CD4-positive, alpha-beta T cell treated with Interleukin-21 for 1 hour (primary cell): ENCODE data around the gene TDRD7.

Source experiments
- DNase-seq: peaks from one replicate; pipeline ENCODE4 v3.0.0-alpha.2; 2020

TDRD7 gene

DNA sequence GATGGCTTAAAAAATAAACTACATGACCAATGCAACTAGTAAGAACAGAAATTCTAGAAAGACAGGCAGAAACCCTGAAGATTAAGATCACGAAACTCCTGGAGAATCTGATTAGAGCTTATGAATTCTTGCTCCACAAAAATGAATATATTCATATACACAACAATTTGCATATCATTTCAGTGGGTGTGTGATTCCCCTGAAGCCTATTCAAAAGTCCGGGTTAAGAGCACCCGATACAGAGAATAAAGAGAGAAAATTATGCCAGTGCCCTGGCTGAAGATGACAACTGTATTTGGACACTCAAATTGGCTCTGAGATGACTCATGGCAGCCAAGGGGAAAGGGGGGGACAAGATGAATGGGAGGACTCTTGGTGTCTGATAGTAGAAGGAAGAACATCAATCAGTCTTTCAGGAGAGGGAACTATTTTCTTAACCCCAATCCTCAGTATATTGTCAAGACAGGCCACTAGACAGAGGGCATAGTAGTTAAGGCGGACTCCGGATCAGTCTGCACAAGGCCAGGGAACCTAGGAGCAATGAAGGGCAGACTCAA lies 95.6 kb downstream of the TDRD7 start:
- no peak for DNase-seq

DNA sequence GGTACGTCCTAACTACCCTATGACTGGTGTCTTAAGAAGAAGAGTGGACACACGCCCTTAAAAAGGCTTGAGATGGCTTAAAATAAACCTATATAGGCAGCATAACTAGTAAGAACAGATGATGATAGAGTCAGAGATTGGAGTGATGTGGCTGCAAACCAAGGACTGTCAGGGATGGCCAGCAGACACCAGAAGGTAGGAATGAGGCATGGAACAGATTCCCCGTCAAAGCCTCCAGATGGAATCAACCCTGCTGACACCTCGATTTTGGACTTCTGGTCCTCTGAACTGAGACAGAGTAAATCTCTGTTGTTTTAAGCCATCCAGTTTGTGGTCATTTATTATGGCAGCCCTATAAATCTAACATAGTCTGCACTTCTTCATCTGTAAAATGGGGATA lies 97.0 kb downstream of the TDRD7 start:
- DNase-seq, result no peak

DNA sequence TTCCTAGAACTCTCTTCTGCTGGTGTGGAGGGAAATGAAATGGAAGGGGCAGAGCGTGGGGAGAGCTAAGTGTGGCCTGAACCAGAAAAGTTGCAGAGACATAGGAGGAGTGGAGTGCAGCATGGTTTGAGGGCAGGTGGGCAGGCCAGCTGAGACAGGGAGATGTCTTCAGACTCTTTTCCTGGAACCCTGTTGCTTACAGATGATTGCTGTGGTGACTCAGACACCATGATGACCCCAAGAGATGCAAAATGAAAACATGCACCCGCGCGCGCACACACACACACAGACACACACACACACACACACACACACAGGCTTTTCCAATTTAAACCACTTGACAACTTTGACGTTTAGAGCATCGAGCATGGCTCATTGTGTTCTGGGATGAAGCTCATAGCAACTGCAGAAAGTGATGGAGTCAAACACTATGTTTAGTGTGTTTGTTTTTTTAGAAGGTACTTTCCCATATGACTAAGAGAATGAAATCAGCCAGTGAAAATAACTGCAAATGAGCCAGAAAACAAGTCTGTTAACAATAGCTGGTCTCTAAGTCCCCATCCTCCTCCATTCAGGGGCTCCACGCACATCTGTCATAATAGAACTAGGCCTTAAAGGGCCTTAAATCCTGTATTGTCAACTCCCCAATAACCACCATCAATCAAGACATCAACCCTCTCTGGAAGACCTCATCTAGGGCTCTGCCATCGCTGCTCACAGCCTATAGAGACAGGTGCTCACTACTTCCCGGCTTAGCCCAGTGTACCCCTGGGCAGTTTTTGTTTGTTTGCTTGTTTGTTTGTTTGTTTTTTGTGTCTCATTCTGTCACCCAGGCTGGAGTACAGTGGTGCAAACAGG lies 99.1 kb downstream of the TDRD7 start:
- no peak for DNase-seq

DNA sequence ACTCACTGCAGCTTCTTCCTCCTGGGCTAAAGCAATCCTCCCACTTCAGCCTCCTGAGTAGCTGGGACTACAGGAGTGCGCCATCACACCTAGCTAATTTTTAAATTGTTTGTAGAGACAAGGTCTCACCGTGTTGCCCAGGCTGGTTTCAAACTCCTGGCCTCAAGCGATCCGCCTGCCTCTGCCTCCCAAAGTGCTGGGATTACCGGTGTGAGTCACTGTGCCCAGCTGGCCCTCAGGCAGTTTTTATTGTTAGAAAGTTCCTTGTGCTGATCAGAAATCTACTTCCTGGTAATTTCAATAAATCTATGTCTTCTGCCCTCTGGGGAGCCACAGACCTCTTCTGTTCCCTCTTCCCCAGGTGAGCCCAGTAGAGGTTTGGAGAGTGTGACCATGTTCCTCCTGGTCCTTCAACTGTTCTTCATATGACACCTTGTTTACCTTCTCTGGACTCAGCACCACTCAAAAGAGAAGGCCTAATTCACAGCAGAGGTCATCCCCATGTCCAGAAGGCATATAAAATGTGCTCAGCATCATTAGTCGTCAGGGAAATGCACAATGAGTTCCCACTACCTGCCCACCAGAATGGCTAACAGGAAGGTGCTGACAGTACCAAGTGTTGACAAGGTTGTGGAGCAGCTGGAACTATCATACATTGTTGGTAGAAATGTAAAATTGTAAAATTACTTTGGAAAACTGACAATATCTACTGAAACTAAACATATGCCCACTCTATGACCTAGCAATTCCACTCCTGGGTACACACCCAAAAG lies 99.9 kb downstream of the TDRD7 start:
- no peak for DNase-seq

DNA sequence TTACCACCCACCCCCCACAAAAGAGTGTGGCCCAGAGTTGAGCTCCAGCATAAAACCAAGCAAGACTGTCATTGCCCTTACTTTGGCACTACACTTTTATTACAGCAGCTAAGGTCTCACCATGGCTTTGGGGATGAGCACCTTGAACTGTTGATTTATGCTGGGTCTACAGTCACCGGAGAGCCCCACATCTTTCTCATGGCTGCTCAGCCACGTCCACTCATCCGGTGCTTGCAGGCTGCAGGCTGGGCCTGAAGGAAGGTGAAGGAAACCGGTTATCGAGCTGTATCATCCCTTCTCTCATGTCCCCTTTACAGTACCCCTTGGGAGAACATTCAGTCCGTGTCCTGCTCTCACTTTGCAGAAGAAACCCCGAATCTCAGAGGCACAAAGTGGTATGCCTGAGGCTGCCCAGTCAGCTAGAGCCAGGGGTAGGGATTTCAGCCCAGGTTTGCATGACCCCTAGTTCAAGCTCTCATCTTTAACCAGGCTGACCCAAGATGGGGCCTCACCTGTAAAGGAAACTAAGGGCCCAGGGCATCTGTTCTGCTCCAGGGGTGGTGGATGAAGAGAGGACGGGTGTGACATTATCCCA lies 101.2 kb downstream of the TDRD7 start:
- no peak for DNase-seq

DNA sequence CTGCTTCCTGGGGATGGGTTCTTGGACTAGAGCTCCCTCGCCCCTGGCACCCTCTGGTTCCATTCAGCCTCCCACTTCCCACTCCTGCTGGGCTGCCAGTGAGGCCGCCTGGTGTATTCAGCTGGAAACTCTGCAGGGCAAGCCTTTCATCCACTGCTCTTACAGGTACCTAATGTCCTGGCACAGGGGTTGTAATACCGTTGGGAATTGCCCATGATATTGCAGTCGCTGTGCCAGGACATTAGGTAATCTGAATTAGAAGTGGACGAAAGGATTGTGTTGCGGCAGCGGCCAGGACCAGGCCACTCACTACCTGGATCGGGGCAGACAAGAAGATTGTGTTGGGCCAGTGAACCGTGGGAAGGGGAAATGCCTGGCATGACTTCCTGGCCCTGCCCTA lies 102.6 kb downstream of the TDRD7 start:
- no peak for DNase-seq

DNA sequence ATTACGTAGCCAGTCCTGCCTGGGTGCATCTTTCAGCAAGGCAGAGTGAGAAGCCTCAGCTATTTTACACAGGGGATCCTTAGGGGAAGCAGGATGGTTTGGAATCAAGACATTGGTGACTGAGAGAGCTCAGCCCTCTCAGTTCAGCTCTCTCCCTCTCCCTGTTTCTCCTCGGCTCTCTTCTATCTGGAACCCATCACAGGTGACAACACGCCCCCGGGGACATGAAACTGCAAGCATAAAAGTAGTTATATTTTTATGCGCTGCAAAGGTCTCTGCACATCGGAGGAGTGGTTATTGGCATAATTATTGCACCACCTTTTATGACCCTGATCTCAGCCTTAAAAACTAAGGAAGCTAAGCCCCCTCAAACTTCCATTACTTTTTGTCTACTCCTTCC lies 103.8 kb downstream of the TDRD7 start:
- no peak for DNase-seq

DNA sequence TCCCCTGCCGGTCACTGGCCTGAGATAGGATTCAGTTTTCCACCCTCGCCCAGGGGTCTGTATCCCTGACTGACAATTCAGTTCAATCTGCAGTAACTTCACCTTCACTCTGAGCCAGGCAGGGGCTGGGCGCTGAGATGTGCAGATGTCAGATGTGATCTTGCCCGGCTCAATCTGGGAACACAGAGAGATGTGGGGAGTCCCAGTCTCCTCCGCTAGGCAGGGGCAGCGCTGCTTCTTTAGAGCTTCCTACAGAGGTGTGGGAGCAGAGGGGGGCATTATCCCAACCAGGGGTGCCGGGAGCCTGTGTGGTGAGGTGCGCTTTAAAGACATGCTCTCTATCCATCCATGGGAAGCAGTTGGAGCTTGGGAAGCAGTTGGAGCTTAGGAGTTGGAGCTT lies 104.2 kb downstream of the TDRD7 start:
- no peak for DNase-seq

GRCh38 chr9:97517331-97518089 lies 105.6 kb downstream of the TDRD7 start:
- DNase-seq, result no peak

DNA sequence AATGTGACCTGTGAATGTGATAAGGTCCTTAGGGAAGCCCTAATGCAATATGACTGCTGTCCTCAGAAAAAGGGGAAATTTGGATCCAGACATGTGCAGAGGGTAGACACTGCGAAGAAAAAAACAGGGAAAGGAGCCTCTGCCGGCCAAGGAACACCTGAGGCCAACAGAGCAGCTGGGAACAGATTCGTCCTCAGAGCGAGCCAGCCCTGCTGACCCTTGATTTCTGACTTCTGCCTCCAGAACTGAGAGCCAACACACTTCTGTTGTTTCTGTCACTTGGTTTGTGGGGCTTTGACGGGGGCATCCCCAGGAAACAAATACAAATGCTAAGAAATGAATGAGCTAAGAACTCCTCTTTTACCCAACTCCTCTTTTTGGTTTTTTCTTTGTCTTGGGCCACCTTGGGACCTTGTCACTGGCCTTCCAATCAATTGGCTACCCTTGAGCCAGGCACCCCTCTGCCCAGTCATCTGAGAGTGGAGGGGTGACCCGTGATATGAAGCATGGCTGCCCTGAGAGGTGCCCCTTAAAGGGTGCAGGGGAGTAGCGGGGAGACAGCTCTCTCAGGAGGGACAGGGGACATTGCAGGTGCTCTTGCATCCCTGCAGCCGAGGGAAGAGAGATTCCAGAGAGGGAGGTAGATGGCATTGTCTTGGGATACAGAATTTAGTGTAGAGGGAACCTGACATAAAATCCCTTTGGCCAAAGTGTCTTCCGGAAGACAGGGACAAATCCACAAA lies 106.4 kb downstream of the TDRD7 start:
- DNase-seq, result no peak

DNA sequence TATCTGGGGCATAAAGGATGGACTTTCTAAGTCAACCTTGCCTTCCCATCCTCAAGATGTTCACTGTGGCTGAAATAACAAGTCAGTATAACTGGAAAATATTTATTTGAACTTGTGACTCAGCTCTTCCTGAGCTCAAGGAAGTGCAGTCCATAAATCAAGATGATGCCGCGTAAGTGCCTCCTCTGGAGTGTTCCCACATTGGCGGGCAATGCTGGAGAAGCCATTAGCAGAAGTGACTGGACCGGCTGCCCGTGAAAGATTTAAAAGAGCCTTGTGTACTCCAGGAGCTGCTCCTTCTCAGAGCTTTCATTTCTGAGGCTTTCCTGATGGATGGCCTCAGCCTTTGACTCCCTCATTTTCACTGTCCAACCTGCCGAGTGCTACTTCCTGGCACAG lies 107.0 kb downstream of the TDRD7 start:
- DNase-seq, result no peak

DNA sequence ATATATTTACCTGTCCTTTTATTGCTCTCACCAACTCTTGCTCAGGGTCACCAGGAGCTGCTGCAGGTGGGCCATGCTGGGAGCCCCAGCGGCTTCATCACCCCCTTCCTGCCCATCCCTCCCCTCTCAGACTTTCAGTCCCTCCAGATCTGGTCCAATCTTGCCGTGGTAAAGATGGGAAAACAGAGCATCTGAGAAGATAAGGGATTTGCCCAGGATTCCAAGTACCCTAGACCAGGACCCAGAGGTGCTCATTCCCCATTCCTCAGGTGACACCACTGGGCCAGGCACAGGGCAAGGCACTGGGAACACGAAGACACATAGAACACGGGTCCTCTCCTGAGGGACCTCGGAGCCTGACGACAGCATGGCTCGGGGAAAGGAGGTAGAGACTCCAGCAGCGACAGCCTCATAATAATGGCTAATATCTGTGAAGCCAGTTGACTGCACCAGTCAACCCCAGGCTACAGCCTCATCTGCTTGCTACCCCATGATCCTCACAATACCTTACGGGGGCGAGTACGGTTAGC lies 107.6 kb downstream of the TDRD7 start:
- no peak for DNase-seq

GRCh38 chr9:97521576-97522333 lies 109.9 kb downstream of the TDRD7 start:
- DNase-seq, result no peak

DNA sequence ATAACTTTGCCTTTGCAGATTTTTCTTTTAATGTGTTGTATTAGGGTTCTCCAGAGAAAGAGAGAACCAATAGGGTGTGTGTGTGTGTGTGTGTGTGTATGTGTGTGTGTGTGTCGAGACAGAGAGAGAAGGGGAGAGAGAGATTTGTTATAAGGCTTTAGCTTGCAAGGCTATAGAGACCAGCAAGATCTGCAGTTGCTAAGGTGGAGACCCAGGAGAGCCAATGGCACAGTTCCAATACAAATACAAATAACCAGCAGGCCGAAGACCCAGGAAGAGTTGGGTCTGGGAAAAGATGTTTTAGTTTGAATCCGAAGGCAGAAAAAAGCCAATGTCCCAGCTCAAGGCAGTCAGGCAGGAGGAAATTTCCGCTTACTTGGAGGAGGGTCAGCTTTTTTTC lies 112.5 kb downstream of the TDRD7 start:
- DNase-seq, result no peak

DNA sequence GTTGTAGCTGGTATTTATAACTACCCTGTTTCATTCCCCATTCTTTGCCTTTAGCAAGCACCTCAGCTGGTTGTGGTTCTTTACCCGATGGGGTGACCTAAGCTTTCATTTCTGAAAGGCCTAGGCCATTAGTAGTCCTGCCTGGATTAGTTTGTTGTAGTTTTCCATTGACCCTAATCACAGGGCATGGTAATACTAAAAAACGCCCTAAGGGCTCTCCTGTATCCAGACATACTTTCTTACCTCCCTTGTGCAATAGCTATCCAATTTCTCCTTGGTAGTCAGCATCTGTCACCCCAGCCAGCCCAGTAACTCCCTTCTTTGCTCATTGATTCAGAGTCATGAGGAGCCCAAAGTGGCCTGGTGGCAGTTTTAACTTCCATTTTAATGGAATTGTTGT lies 113.6 kb downstream of the TDRD7 start:
- no peak for DNase-seq

DNA sequence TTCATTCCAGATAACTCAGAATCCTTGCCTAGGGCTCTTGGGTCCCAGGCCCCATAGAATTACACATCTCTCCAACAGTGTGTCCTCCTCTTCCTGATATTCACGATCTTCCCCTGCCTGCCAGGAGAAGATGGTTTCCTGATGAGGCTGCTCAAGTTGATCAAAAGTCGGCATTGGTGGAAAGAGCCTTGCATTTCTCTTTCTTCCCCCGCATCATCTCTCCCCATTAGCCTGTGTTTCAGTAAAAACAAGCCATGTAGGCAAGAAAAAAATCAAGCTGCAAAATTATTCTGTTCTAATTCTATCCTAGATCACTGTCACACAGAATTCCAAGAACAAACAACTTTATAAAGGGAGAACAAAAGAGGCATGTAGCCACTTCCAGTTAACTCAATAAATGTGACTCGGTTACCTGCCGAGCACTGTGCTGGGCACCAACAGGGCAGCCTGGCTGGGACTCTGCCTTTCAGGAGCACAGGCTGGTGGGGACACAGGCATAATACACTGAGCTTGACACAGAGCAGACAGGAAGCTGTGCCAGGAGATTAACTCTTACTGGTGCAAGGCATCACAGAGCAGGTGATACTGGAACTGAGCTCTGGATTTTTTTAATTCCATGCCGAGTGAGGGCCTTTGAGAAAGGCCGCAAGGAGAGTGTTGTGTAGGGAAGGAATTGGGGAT lies 115.1 kb downstream of the TDRD7 start:
- no peak for DNase-seq

DNA sequence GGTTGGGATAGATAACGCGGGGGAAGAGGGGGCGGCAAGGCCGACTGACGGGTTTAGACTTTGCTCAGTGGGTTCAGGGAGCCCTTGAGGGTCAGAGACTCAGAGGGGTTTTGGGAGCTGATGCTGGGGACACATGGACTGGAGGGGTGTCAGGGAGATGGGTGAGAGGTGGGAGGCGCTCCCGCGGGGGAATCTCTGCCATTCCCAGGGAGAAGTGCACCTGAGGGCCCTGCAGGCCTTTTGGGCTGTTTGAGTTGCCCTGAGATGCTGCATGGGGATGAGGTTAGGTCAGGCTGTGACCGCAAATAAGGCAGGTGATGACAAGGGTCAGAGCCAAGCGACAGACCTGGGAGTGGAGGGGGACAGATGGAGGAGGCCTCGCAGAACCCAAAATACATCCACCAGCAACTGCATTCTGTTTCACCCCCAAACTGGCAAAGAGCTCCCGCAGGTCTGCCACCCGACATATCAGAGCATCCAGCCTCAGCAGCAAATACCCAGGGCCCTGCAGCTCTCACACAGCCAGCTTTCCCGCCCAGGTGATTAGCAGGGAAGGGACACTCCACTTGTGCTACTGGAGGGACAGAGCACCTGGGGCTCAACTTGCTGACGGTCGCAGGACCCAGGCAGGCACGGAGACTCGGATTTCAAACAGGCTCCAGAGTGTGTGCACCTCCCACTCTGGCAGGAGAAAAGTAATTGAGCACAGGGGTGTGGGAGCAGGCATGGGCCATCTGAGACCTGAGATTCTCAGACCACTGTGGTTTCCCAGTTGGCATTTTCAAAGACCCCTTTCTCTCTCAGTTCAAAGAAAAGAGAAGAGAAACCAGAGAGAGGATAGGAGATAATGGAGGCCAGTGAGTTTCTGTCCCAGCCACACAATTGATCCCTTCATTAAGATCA lies 116.0 kb downstream of the TDRD7 start:
- DNase-seq, result no peak

- no peak for DNase-seq
These were observed 116.8 kb downstream of the TDRD7 start for GRCh38 chr9:97528529-97529230.
